ENCODE results near the gene UNC79.

Gene UNC79

DNA sequence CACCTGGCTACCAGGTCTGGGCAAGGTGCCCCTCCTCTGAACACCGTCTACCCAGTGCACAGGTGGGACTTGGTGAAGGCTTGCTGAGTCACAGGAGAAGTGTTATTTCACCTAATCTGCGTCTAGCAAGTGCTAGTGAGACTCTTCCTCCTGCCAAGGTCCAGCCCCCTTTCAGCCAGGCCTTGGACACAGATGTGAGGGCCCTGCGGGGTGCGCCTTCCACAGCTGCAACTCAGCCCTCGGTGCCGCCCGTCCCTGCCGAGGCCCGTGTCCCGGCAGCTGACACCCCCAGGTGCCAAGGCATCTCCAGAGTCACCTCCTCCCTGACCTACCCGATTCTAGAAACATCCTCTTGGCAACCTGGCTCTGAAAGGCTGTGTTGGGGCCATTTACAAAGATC, 302.5 kb downstream of the UNC79 start:
- no peak for DNase-seq

DNA sequence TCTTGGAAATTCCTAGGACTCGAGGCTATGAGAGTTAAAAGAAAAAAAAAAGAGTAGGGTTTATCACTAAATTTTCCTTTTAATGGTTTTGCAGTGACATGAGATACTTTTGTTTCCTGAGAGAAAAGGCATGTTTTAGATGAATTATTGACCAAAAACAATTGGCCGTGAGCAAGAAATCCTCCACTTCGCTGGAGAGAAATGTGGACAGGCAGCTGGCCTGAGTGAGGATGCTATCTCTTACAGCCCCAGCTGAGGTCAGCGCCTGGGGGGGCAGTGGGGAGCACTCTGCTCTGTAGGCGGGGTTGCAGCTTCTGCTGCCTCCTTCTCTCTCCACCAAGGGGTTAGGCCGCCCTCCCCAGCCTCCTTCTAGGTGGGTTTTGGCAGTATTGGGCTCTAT, 302.9 kb downstream of the UNC79 start:
- no peak for DNase-seq

DNA sequence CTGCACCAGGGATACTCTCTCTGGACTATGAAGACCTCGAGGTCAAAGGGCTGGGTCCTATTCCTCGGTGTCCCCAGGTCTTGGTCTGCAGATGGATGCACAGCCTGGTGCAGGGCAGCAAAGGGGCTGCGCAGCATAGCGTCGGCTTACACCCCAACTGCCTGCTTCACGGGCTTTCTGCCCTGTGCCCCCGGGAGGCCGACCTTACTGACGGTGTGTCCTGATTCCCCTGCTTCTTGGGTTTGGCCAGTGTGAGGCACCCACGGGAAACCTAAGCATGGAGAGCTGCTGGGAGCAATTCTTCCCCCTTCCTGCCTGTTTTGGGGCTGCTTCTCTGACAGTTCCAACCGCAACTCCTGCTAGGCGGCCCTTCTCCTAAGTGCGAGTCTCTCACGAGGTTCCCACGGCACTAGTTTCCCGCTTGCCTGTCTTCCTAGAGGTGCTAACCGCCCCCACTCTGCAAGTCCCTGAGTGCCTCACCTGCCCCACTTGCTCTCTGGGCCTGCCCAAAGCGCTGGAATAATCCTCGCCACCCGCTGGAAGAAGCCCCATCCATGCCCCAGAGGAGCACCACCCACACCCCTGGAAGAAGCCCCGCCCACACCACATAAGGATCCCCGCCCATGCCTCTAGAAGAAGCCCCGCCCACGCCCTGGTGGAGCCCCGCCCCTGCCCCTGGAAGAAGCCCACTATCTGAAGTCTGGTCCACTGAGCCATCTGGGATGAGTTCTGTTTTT, 303.5 kb downstream of the UNC79 start:
- DNase-seq, result peak in 1 of 2 donors; percentile 10

DNA sequence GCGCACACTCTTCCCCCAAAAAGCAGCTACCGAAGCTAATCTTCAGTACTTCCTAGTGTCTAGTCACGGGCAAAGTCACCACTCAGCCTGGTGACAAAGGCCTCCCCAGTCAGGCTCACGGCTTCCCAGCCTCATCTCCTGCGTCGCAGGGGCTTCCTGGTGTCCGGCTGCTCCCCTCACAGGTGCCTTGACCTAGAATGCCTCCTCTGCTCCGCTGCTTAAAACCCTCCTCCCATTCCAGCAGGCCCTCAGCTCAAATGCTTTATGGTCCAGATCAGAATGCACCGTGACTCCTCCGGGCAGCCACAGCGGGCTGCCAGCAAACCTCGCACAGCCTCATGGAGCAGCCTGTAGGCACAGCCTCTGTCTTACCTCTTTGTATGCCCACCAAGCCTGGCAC, 304.5 kb downstream of the UNC79 start:
- DNase-seq, result no peak

DNA sequence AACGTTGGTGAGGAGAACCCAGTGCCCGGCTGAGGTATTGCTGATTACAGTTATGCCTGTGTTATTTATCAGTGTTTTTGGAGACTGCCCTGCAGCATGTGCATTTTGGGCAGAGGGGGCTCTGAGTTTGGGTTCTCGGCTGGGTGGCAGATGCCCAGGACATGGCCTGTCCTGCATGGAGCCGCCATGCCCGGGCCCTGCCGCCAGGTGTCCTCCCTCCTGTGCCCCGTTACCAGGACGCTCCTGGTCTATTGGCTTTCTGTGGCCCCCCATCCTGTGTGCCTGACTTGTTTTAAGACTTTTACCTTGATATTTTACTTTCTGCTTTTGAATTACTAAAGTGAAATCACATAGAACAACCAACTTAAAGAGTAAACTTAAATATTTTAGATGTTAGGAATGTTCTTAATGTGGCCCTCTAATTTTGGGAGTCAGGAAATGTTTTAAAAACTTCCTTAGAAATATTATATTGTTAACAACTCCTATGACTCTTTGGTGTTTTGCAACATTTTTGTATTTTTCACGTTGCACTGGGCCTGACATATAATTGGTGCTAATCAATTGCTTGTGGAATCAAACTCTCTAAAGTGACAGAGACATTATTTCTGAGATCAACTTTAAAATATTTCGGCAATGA, 305.8 kb downstream of the UNC79 start:
- peak in 1 of 2 donors; percentile 6 for DNase-seq

DNA sequence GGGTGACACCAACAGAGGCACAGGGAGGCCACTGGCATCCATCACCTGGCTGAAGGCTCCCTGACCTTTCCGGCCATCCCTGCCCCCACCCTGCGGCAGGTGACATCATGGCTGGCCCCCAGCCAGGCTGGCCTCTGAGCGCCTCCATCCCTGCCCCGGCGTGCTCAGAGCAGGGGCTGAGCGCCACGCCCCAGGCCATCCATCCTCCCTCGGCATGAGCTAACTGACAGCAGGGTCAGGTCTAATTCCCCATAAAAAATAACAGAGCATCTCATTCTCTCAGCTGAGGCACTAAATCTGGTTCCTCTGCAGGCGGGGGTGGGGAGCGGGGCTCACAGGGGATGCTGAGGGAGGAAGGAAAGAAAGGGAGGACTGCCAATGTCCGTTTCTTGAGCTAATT, 306.9 kb downstream of the UNC79 start:
- no peak for DNase-seq

DNA sequence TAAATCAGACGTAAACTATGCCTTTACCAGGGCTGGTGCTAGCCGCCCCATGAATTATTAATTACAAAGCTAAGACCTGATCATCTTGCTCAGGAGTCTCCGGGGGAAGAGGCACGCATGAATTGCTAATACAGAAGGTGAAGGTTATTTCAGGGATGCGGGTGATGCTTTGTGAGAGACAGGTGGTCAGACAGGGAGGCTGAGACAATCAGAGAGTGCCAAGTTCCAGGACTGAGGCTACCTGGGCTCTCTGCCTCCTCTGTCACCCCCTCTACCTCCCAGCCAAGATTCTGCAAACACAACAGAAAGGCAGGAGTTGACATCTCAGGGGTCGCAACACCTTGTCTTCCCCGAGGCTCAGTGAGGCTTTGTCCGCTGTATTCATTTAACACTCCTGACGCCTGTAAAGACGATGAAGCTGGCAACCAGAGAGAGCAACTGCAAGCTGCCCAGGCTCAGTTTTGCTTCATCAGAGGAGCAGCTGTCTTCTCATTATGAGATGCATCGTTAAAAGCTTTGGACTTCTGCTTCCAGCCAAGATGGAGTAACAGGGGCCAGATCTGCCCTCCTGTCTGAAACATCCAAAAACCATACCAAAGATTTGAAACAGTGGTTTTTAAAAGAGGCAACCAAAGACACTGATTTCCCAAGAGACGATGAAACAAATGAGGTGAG, 311.0 kb downstream of the UNC79 start:
- no peak for DNase-seq

DNA sequence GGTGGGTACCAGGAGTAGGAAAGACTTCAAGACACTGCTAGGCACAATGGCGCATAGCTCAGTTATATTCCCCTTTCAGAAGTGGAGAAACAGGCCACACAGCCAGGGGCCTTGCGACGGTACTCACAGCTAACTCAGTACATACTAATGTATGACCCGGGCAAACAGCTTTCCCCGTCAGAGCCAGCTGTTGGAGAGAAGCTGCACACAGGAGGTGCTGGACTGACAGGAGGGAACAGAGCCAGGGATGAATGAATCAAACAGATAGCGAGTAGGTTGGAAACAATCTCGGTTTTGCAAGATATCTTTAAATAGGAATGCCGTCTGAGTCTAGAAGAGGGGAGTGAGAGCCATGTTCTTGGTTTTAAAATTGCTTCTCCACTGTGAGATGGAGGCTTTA, 312.0 kb downstream of the UNC79 start:
- no peak for DNase-seq

DNA sequence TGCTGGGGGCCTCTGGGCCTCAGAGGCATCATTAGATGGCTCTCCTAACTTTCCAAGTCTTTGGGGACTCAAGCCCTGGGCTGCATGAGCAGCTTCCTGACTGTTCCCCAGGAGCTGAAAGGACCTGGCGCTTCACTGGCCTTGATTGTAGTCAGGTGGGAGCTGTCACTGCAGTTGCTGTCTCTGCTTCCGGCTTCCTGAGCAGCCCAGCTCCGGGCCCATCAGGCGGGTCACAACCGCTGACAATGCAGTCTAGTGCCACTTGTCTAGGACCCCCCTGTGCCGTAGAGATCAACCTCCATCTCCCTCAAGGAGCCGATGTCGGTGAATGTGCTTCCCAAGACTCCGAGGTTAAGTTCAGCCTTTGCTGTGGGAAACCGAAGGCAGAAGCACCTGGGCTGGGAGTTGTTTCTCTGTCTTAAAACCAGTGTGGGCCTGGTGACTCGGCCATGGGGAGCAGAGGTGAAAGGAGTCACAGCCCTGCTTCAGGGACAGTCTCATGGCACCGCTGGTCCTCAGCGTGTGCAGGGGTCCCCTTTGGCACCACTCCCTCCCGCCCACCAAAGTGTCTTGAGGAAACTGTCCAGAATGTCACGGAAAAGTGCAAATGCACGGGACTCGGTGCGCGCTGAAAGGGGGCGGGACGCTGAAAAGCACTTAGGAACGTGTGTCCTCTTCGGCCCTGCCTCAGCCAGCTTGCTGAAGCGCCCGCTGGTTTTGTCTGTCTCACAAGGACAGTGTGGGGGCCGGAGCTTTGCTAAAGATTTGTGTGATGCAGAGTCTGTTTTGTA, 312.7 kb downstream of the UNC79 start:
- DNase-seq, result no peak

DNA sequence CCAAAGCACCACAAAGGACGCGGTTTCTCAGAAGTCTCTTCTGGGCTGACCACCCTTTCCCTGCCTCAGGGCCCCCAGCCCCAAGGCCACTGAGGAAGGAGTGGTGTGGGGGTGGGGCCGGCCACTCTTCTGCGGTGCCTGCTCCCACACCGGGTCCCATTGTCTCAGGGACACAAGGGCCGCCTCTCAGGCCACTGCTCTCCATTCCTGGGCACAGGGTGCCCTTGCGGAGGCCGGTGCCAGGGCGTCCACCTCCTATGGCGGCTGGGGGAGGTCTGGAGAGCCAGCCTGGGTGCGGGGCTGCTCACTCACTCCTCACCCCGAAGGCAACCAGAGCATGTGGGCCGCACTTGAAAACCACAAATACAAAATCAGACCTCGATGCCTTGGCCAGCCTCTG, 313.4 kb downstream of the UNC79 start:
- no peak for DNase-seq

DNA sequence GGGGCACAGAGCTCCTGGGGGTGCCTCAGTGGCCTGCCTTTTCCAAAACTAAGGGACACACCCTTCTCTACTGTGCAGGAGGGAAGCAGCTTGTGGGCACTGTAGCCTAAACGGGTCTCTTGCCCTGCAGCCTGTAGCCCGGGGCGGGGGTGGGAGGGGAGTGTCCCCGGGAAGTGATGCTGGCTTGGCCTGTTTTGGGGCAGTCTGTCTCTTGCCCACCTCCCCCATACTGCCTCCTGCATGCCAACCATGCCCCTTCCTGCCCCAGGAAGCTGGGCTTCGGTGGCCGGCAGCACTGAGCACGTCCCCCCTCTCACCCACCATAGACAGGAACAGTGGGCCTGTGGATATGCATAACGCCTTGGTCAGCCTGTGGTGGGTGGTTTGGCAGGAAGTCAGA, 314.1 kb downstream of the UNC79 start:
- DNase-seq, result no peak

DNA sequence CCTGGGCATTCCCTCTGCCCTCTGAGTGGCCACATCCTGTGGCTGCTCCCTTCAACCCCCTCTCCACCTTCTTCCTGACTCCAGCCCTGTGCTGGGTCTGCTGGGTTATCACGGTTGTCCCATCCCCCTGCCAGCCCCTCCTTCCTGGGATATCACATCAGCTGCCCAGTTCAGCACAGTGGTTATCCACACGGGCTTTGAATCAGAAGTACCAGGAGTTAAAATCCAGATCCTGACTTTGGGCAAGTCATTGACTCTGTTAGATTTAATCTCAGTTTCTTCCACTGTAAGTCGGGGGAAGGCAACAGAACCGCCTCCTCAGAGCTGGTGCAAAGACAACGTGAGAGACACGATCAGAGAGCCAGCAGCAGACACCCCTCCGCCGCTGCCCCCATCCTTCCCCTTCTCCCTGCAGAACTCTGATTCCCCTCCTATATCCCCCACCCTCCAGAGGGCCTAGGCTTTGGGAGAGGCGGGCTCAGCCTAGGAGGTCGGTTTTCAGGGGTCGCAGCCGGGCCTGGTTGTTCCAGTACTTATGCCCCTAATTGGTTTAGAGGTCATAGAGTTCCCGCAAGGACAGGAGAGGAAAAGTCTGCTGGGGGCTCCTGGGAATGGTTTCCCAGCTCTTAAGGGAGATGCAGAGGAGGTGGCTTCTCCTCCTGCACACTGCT, 315.0 kb downstream of the UNC79 start:
- DNase-seq, result no peak

DNA sequence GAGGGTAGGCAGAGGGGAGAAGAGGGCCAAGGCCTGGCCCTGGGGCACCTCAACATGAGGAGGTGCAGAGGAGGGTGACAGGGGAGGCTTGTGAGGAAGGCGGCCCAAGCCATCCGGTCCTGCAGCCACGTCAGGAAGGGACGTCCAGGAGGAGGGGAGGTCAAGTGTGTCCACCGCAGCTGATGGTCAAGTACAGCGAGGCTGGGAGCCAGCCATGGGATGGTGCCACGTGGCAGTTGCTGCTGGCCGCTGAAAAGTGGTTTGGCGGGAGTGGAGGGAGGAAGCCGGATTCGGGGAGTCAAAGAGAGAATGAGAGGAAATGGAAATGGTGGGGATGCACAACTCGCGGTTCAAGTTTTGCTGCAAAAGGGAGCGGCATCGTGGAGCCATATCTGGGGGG, 316.4 kb downstream of the UNC79 start:
- no peak for DNase-seq

DNA sequence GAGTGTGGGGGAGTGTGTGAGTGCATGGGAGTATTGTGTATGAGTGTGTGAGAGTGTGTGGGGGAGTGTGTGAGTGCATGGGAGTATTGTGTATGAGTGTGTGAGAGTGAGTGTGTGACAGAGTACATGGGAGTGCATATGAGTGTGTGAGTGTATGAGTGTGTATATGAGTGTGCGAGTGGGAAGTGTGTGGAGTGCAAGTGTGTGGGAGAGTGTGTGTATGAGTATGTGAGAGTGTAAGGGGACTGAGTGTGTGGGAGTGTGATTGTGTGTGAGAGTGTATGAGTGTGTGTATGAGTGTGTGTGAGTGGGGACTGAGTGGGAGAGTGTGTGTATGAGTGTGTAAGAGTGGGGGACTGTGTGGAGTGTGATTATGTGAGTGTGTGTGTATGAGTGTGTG, 316.8 kb downstream of the UNC79 start:
- no peak for DNase-seq

DNA sequence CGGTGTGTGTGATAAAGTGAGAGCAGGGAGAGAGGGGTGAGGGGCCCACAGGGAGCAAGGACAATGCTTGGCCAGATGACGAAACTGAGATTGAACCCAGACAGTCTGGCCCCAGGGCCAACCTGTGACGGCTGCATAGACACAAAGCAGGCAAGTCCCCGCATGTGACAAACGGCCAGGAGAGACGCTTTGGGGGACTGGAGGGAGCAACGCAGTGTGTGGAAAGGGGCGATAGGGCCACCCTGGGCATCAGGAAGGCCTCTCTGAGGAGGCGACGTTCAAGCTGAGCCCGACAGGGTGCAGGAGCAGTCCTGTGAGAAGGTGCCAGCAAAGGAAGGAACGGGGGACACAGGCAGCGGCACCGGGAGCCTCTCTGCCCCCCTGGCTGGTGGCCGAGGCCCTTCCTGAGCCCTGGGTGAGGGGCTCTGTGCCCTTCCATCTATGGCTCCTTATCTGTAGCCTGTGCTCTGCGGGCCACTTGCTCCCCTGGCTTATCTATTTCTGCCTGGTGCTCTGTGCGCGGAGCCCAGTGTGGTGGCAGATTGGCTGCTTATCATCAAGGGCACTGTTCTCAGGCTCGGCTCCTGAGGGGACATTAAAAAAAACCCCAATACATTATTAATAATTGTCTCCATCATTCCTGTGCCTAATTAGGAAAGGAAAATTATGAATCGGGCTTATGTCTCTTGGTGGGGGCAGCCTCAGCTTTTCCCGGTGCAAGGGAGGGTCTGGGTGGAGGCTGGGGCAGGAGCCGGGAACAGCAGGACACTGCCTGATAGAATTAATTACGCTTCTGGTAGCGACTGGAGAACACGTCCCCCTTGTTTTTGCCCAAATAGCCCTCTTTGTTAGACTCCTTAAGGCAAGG, 317.7 kb downstream of the UNC79 start:
- no peak for DNase-seq

DNA sequence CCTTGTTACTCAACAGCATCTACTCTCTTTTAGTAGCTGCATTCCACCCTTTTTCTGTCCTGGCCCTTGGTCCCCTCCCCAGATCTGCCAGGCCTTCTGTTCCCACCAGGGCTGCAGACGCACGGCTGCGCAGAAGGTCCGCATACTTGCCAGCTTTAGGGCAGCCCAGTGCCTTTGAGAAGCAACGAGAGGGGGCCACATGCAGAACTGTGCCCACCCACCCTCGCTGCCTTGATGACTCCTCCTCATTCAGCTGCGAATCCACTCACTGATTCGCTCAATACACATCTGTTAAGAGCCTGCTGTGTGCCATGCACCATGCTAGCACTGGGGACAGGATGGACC, 318.3 kb downstream of the UNC79 start:
- no peak for DNase-seq

DNA sequence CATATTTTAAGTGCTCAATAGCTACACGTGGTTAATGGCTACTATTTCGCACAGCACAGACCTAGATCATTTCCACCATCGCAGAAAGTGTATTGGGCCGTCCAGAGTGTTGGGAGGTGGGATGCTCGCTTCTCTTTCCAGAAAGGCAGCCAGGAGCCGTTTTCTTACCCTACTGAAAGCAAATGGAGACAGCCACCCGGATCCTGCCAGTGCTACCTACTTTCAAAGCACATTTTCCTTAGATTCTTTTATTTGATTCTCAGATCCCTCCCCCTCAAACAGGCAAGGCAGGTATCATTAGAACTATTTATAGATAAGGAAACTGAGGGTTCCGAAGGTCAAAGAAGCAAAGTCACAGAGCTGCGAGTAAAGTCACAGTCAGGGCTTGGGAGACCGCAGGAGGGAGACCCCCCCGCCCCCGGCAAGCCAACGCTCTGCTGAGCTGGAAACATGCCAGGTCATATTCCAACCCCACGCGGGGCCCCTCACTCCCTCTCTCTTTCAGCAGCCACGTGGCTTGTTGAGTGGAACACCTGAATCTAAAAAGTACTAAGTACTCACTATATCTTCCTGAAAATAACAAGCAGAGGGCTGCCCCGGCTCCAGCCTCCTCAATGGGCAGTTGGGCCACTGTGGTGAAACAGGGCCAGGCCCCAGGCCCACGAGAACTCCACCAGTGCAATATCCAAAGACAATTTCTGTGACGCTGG, 321.4 kb downstream of the UNC79 start:
- no peak for DNase-seq

DNA sequence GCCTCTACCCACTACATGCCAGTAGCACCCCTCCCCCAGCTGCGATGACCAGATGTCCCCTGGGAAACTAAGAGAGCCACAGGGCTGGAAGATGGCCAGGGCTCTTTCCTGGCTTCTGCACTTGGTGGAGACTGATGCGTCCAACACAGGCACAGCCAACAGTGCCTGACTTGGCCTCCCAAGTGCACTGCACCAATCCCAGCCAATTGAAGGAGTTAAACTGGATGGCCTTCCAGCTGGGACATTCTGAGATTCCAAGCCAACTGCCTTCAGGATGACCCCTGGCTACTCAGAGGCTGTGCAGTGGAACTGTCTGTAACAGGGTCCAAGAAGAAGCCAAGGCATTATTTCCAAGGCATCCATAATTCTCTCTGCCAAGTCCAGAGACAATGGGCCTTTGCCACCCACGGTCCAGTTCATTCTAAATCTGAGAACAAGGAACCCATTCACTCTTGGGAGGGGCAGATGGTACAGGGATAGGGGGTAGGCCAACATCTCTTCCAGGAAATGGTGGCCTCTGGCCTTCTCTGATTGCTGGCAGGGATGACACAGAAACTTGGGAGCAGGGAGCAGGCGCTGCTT, 322.3 kb downstream of the UNC79 start:
- no peak for DNase-seq

DNA sequence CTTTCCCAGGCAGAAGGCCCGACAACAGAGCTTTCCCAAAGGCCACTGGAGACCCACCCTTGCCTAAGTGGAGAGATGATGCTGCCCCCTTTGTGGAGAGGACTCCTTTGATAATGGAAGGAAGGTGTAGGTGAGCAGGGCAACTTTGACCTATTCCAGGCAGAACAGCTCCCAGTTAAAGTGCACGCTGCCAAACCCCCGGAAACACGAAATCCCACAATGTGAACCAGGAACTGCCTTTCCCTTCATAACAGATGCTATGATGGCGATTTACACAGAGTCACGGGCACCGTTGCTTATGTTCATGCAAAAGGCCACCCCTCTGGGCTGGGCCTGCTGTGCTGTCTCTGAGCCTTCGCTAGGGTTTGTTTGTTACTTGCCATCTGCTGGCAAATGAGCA, 322.9 kb downstream of the UNC79 start:
- DNase-seq, result no peak

DNA sequence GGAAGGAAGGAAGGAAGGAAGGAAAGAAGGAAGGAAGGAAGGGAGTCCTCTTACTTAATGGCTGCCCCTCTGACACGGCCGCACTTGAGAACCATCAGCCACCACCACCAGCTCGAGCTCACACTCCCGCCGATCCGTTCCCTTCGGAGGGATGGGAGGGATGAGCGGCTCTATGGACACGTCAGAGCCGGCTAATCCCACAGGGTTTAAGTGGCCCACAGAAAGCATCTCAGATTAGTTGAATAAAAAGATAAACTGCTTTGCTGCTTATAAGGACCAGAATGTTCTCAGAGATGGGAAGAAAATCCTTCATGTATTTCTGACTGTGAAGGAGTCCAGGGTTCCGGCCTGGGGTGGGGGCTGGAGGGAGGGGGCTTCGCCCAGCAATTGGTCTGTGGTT, 326.5 kb downstream of the UNC79 start:
- no peak for DNase-seq
